ENCODE measurements around the gene MAGI2.
A peak's percentile ranks its signal among the peaks of the same experiment; 100 is the strongest.

Gene MAGI2

GRCh38 chr7:78015574-78016260, 1437.8 kb downstream of the MAGI2 start:
- H3K18ac ChIP-seq (ENCODE audit: low read depth in 1 of 2, low read length in 2 of 2): no peak overlapping the region
- H2AK5ac ChIP-seq (ENCODE audit: low read length, severe bottlenecking): no peak overlapping the region
- H3K27ac ChIP-seq (ENCODE audit: low read length, poor library complexity, severe bottlenecking): no peak overlapping the region
- peak overlapping the region; percentile 15 for H4K91ac ChIP-seq (ENCODE audit: low read length)
- DNase-seq: no peak
- H3K4ac ChIP-seq (ENCODE audit: low read depth in 1 of 2, low read length in 2 of 2): no peak overlapping the region
- H2BK5ac ChIP-seq (ENCODE audit: low read depth, low read length, poor library complexity, severe bottlenecking): no peak overlapping the region
- H2AFZ ChIP-seq (ENCODE audit: low read depth, low read length): no peak overlapping the region
- no peak overlapping the region for H2BK120ac ChIP-seq (ENCODE audit: low read depth, low read length)
- H4K8ac ChIP-seq (ENCODE audit: low read length): no peak overlapping the region
- H3K14ac ChIP-seq (ENCODE audit: low read length in 2 of 2): no peak overlapping the region
- H3K79me1 ChIP-seq (replicated peaks; ENCODE audit: low read length, poor library complexity, severe bottlenecking): no peaks in the 10 kb centered on the region
- no peak overlapping the region for H3K9ac ChIP-seq (ENCODE audit: low read length)
- no peak overlapping the region for H2BK12ac ChIP-seq (ENCODE audit: low read length in 2 of 2)
- no peaks in the 10 kb centered on the region for H3K36me3 ChIP-seq (ENCODE audit: control insufficient read depth in 1 of 2, insufficient read depth in 2 of 2, low read depth in 1 of 2, low read length in 2 of 2)
- no peak overlapping the region for H3K4me3 ChIP-seq (ENCODE audit: insufficient read depth in 1 of 2, low read depth in 1 of 2, low read length in 2 of 2)
- no peak overlapping the region for H2BK15ac ChIP-seq (ENCODE audit: low read depth, poor library complexity, severe bottlenecking)
- peaks cover 6% of the 10 kb centered on the region for H3K4me1 ChIP-seq (ENCODE audit: control insufficient read depth, insufficient read depth, low read depth, low read length)
- no peak overlapping the region for H3K4me2 ChIP-seq (ENCODE audit: low read length, poor library complexity, severe bottlenecking)
- 97% methylated on average over 4 of the region's 5 CpGs for WGBS
- H3K27me3 ChIP-seq (ENCODE audit: control insufficient read depth in 1 of 2, insufficient read depth in 1 of 2, low read length in 2 of 2): peaks cover 3 to 8% of the 10 kb centered on the region in 2 experiments
- H3K9me3 ChIP-seq (ENCODE audit: control insufficient read depth, low read length): no peaks in the 10 kb centered on the region
- no peak overlapping the region for H3K23ac ChIP-seq (ENCODE audit: low read length in 2 of 2)

GRCh38 chr7:78014401-78014800, 1439.1 kb downstream of the MAGI2 start:
- H3K9me3 ChIP-seq (ENCODE audit: control insufficient read depth, low read length): no peaks in the 10 kb centered on the region
- H2AFZ ChIP-seq (ENCODE audit: low read depth, low read length): no peak overlapping the region
- H3K27ac ChIP-seq (ENCODE audit: low read length, poor library complexity, severe bottlenecking): no peak overlapping the region
- no peak overlapping the region for H2BK5ac ChIP-seq (ENCODE audit: low read depth, low read length, poor library complexity, severe bottlenecking)
- H2AK5ac ChIP-seq (ENCODE audit: low read length, severe bottlenecking): no peak overlapping the region
- no peak overlapping the region for H3K9ac ChIP-seq (ENCODE audit: low read length)
- H3K4me3 ChIP-seq (ENCODE audit: insufficient read depth in 1 of 2, low read depth in 1 of 2, low read length in 2 of 2): no peak overlapping the region
- peaks cover 1% of the 10 kb centered on the region for H3K4me1 ChIP-seq (ENCODE audit: control insufficient read depth, insufficient read depth, low read depth, low read length)
- H4K8ac ChIP-seq (ENCODE audit: low read length): no peak overlapping the region
- H3K36me3 ChIP-seq (ENCODE audit: control insufficient read depth in 1 of 2, insufficient read depth in 2 of 2, low read depth in 1 of 2, low read length in 2 of 2): no peaks in the 10 kb centered on the region
- no peak overlapping the region for H3K23ac ChIP-seq (ENCODE audit: low read length in 2 of 2)
- H4K91ac ChIP-seq (ENCODE audit: low read length): no peak overlapping the region
- no peak overlapping the region for H2BK12ac ChIP-seq (ENCODE audit: low read length in 2 of 2)
- no peak overlapping the region for H2BK15ac ChIP-seq (ENCODE audit: low read depth, poor library complexity, severe bottlenecking)
- H3K27me3 ChIP-seq (ENCODE audit: control insufficient read depth in 1 of 2, insufficient read depth in 1 of 2, low read length in 2 of 2): peaks cover 3 to 8% of the 10 kb centered on the region in 2 experiments
- H3K14ac ChIP-seq (ENCODE audit: low read length in 2 of 2): no peak overlapping the region
- no peaks in the 10 kb centered on the region for H3K79me1 ChIP-seq (replicated peaks; ENCODE audit: low read length, poor library complexity, severe bottlenecking)
- no peak for DNase-seq
- no peak overlapping the region for H2BK120ac ChIP-seq (ENCODE audit: low read depth, low read length)
- no peak overlapping the region for H3K4me2 ChIP-seq (ENCODE audit: low read length, poor library complexity, severe bottlenecking)
- WGBS: 68% methylated on average over 3 of the region's 3 CpGs
- H3K18ac ChIP-seq (ENCODE audit: low read depth in 1 of 2, low read length in 2 of 2): no peak overlapping the region
- H3K4ac ChIP-seq (ENCODE audit: low read depth in 1 of 2, low read length in 2 of 2): no peak overlapping the region

GRCh38 chr7:78013386-78013785, 1440.1 kb downstream of the MAGI2 start:
- Histone ChIP-seq H2BK5ac (ENCODE audit: low read depth, low read length, poor library complexity, severe bottlenecking) (no peak overlapping the region), H2BK15ac (ENCODE audit: low read depth, poor library complexity, severe bottlenecking) (no peak overlapping the region), H2AFZ (ENCODE audit: low read depth, low read length) (no peak overlapping the region), H3K18ac (ENCODE audit: low read depth in 1 of 2, low read length in 2 of 2) (no peak overlapping the region), H3K4me3 (ENCODE audit: insufficient read depth in 1 of 2, low read depth in 1 of 2, low read length in 2 of 2) (no peak overlapping the region), H3K36me3 (ENCODE audit: control insufficient read depth in 1 of 2, insufficient read depth in 2 of 2, low read depth in 1 of 2, low read length in 2 of 2) (no peaks in the 10 kb centered on the region), H2AK5ac (ENCODE audit: low read length, severe bottlenecking) (no peak overlapping the region), H2BK120ac (ENCODE audit: low read depth, low read length) (no peak overlapping the region), H3K4me1 (ENCODE audit: control insufficient read depth, insufficient read depth, low read depth, low read length) (no peaks in the 10 kb centered on the region), H3K79me1 (replicated peaks; ENCODE audit: low read length, poor library complexity, severe bottlenecking) (no peaks in the 10 kb centered on the region), H3K27ac (ENCODE audit: low read length, poor library complexity, severe bottlenecking) (no peak overlapping the region), H3K4ac (ENCODE audit: low read depth in 1 of 2, low read length in 2 of 2) (no peak overlapping the region), H3K23ac (ENCODE audit: low read length in 2 of 2) (no peak overlapping the region), H3K9ac (ENCODE audit: low read length) (no peak overlapping the region), H3K9me3 (ENCODE audit: control insufficient read depth, low read length) (peaks cover 4% of the 10 kb centered on the region), H3K27me3 (ENCODE audit: control insufficient read depth in 1 of 2, insufficient read depth in 1 of 2, low read length in 2 of 2) (peaks cover 3 to 8% of the 10 kb centered on the region in 2 experiments), H2BK12ac (ENCODE audit: low read length in 2 of 2) (no peak overlapping the region), H4K8ac (ENCODE audit: low read length) (no peak overlapping the region), H4K91ac (ENCODE audit: low read length) (no peak overlapping the region), H3K4me2 (ENCODE audit: low read length, poor library complexity, severe bottlenecking) (no peak overlapping the region), H3K14ac (ENCODE audit: low read length in 2 of 2) (no peak overlapping the region)
- WGBS: 94% methylated on average over 3 of the region's 3 CpGs
- DNase-seq: no peak

GRCh38 chr7:78011642-78012041, 1441.8 kb downstream of the MAGI2 start:
- H3K18ac ChIP-seq (ENCODE audit: low read depth in 1 of 2, low read length in 2 of 2): no peak overlapping the region
- no peak overlapping the region for H3K14ac ChIP-seq (ENCODE audit: low read length in 2 of 2)
- H2AK5ac ChIP-seq (ENCODE audit: low read length, severe bottlenecking): no peak overlapping the region
- no peak for DNase-seq
- H2BK5ac ChIP-seq (ENCODE audit: low read depth, low read length, poor library complexity, severe bottlenecking): no peak overlapping the region
- H4K8ac ChIP-seq (ENCODE audit: low read length): no peak overlapping the region
- no peaks in the 10 kb centered on the region for H3K36me3 ChIP-seq (ENCODE audit: control insufficient read depth in 1 of 2, insufficient read depth in 2 of 2, low read depth in 1 of 2, low read length in 2 of 2)
- H2BK12ac ChIP-seq (ENCODE audit: low read length in 2 of 2): no peak overlapping the region
- H3K4me3 ChIP-seq (ENCODE audit: insufficient read depth in 1 of 2, low read depth in 1 of 2, low read length in 2 of 2): no peak overlapping the region
- no peak overlapping the region for H4K91ac ChIP-seq (ENCODE audit: low read length)
- no peak overlapping the region for H3K23ac ChIP-seq (ENCODE audit: low read length in 2 of 2)
- H2AFZ ChIP-seq (ENCODE audit: low read depth, low read length): no peak overlapping the region
- no peak overlapping the region for H3K27ac ChIP-seq (ENCODE audit: low read length, poor library complexity, severe bottlenecking)
- H3K9ac ChIP-seq (ENCODE audit: low read length): no peak overlapping the region
- H3K4ac ChIP-seq (ENCODE audit: low read depth in 1 of 2, low read length in 2 of 2): no peak overlapping the region
- H3K79me1 ChIP-seq (replicated peaks; ENCODE audit: low read length, poor library complexity, severe bottlenecking): no peaks in the 10 kb centered on the region
- H2BK15ac ChIP-seq (ENCODE audit: low read depth, poor library complexity, severe bottlenecking): no peak overlapping the region
- H3K27me3 ChIP-seq (ENCODE audit: control insufficient read depth in 1 of 2, insufficient read depth in 1 of 2, low read length in 2 of 2): peaks cover 3 to 8% of the 10 kb centered on the region in 2 experiments
- H3K4me2 ChIP-seq (ENCODE audit: low read length, poor library complexity, severe bottlenecking): no peak overlapping the region
- H2BK120ac ChIP-seq (ENCODE audit: low read depth, low read length): no peak overlapping the region
- H3K4me1 ChIP-seq (ENCODE audit: control insufficient read depth, insufficient read depth, low read depth, low read length): no peaks in the 10 kb centered on the region
- H3K9me3 ChIP-seq (ENCODE audit: control insufficient read depth, low read length): peaks cover 5% of the 10 kb centered on the region
- 83% methylated on average over 5 of the region's 5 CpGs for WGBS
